ENCODE data around the gene GRPEL1.

GRPEL1 gene

DNA sequence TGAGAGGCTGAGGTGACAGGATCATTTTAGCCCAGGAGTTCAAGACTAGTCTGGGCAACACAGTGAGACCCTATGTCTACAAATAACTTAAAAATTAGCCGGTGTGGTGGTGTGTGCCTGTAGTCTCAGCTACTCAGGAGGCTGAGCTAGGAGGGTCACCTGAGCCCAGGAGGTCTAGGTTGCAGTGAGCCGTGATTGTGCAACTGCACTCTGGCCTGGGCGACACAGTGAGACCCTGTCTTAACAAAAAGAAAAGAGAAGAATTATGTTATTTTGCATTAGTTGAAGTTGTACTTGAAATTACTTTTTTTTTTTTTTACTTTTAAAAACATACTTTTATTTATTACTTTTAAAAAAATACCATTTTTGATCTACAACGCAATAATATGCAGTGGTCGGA, 46.5 kb downstream of the GRPEL1 start:
- DNase-seq = no peak

DNA sequence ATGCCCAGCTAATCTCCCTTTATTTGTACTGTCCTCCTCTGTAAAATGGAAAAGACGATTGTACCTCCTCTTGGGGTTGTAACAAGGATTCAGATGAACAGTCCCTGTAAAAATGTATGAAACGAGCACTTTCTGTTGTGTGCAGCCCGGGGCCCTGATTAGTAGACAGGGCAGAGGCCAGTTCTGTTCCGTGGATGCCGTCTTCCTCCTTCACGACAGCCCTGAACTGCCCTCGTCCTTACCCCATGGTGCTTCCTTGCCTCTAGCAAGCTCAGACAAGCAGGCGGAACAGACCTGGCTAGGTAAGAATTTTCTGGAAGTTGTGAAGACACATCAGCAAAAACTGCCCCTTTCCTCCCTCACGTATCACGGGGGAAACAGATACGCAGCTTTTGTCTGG, 47.0 kb downstream of the GRPEL1 start:
- no peak for DNase-seq

DNA sequence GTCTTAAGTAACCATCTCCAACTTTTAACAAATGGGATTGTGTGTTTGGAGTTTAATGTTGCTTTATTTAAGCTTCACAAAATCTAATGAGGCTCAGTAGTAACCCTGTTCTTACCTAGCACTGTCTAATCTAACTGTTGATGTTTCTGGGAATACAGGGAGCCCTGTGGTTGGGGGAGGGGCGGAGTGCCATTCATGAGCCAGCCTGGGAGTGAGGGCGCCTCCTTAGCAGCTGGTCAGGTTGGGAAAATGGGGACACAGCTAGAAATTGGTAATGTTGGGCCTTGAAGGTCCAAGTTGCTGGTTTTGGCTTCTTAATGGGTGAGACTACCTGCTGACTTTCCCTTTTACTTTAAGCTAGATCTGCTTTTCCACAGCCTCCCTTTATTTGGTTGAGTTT, 47.6 kb downstream of the GRPEL1 start:
- no peak for DNase-seq

DNA sequence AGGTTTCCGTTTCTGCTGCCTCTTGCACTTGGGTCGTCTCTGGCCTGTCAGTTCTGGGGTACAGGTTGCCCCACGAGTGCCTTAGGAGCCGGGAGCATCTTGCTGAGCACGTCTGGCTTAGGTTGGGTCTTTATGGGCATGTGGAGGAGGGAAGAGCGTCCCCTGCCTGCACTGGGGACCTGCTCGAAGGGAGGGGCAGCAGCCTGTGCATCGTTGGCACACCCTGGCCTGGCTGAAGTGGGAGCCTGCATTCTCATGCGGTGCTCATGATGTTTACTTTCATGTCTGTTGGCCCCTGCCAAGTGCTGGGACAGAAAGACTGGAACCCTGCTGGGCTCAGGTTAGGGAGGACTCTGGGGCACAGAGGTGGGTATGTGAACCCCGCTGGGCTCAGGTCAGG, 48.5 kb downstream of the GRPEL1 start:
- no peak for DNase-seq

DNA sequence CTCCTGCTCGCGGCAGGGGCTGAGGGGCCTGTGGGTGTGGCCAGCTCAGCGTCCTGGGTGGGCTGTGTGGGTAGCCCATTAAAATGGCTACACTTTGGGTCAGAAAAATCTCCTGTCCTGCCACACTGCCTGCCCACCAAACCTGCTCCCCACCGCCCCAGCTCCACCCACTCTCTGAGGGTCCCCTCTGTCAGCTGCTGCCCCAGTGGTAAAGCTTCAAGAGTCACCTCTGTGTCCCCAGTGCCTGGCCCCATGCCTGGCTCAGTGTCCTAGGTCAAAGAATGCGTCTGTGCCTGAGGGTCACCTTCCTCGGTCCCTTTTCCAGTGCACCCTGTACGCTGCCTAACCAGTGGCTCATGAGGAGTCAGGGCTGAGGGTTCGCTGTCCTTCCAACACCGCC, 49.6 kb downstream of the GRPEL1 start:
- DNase-seq = no peak

- DNase-seq = no peak
These were observed 50.3 kb downstream of the GRPEL1 start for GRCh38 chr4:7017446-7018048.

DNA sequence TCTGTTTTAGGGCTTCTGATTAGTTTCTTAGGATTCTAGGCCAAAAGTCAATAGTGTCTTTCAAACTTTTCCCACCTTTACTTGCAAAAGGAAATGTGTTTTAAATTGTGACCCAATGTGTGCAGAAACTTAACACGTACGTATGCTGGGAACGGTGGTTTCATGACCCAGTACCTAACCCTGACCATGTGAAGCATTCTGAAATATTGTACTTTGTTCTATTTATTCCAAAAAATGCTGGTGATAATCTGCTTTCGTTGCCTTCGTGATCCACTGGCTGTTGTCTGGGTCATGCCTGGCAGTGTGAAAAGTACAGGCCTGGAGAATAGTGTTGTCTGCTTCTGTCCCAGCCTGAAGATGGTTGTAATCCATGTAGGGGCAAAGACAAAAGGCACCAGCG, 51.4 kb downstream of the GRPEL1 start:
- no peak for DNase-seq

DNA sequence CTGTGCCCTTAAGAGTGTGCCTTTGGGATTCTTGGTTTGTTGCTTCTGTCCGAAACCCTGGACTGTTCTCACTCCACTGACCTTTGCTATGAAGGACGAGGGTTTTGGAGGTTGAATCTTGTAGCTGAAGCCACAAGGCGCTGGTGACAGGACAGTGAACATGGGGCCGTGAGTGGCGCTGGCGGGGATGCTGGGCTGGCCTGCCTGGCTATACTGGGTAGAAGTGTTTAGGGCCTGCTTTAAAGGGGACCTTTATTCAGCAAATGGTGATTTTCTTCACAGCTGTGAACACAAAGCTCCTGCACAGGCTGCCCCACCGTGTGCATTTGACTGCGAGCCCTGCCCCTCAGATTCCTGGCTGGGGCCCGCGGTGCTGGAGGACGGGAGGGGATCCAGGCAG, 51.8 kb downstream of the GRPEL1 start:
- DNase-seq = no peak

DNA sequence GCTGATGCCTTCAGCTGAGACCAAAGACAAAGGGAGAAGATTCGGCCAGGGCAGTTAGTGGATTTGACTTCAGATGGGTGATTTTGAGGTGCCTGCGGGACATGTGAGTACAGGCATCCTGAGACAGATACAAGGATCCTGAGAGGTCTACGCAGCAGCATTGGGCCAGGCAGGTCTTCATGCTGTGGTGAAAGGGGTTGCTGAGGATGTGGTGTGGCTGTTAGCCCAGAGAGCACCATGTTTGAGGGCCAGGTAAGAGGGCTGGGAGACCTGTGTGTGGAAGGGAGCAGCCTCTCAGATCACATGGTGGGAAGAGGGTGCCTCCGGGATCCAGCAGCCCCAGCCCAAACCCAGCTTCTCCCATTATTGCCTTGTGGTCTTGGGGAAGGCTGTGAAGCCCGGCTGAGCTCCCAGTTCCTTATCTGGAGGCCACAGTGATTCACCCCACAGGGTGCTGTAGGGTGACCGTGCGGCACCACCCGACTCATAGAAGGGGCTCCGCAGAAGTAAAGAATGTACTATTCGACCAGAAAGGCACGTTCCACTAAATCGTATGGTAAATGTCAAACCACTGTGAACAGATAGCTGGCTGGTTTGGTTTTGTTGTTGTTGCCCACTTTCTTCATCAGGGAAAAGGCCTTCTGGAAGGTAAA, 52.4 kb downstream of the GRPEL1 start:
- no peak for DNase-seq

- no peak for DNase-seq
These were observed 53.0 kb downstream of the GRPEL1 start for GRCh38 chr4:7014815-7015214.

DNA sequence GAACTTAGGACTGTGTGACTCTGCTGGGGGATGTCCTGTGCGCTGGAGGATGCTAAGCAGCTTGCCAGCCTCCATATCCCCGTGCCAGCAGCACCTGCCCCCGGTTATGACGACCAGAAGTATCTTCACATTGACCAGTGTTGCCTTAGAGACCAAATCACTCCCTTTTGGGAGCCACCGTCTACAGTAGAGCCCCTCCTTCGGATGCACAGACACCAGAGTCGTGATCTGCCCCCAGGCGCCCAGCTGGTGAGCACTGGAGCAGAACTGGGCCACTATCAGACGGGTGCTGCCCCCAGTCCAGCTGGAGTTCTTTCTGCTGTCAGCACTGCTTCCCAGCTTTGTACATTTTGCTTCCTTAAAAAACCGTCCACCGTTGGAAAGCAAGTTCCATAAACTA, 54.7 kb downstream of the GRPEL1 start:
- no peak for DNase-seq

- no peak for DNase-seq
These were observed 58.3 kb downstream of the GRPEL1 start for GRCh38 chr4:7009564-7009963.

Data from NCI-H1436 treated with DMSO at 0.1 percent for 48 hours (cell line).